GM19099 (cell line): ENCODE data around the gene NLRP1.

Experiments
- POLR2A ChIP-seq: IDR thresholded peaks from 3 replicates; pipeline ENCODE4 v1.6.1; 2011; ENCODE audit warnings: low read depth; ENCODE audit not compliant: insufficient read length; ENCODE audit errors: extremely low read depth

The NLRP1 gene

GRCh38 chr17:5584383-5585286 lies at the start of gene NLRP1:
NLRP1 (minus strand) TSS chr17:5584509; CDS start chr17:5583957, 552 bp downstream.
- TF ChIP-seq POLR2A: peak; percentile 67

- TF ChIP-seq POLR2A: no peak
Measured at GRCh38 chr17:5631958-5632590, 47.8 kb upstream of the NLRP1 start.

DNA sequence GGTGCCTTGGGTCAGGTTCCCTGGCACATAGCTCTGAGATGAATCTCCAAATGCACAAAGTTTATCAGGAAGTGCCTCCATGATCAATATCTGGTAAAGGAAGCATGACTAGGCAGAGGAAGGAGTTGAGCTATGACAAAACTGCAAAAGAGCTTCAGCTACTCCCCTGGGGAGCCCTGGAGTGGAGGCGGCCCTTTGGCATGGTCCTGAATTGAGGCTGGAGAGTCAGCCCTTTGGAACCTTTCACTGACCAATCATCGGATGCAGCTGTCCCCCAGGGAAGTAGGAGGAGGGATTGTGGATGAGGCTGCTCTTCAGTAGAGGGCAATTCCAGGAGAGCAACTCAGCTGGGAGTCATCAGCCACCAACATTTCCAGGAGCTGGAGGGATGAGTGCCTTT lies 46.1 kb upstream of the NLRP1 start:
- TF ChIP-seq POLR2A: no peak

- TF ChIP-seq POLR2A: no peak
Measured at GRCh38 chr17:5629128-5629527, 44.8 kb upstream of the NLRP1 start.

GRCh38 chr17:5628262-5628661 lies 44.0 kb upstream of the NLRP1 start:
- no peak for TF ChIP-seq POLR2A

- no peak for TF ChIP-seq POLR2A
Measured at GRCh38 chr17:5624211-5624610, 39.9 kb upstream of the NLRP1 start.

- no peak for TF ChIP-seq POLR2A
Measured at GRCh38 chr17:5621729-5622128, 37.4 kb upstream of the NLRP1 start.

DNA sequence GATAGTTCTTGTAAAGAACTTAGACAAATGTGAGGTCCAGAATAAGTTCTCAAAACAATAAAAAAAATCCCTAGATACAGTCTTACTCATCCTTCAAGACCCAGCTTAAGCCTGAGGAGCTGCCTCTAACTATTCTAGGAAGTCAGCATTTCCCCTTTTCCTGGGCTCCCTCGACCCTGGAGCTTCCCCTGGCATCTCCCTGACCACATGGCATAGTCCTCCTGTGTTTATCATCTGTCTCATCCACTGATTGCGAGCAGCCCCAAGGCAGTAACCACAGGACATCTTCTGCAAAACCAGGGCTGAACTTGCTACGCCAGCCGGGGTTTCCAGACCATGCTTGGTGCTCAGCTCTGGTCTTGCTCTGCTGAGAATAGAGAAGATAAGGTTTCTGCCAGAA lies 36.7 kb upstream of the NLRP1 start:
- no peak for TF ChIP-seq POLR2A

- TF ChIP-seq POLR2A: peak; percentile 25
Measured at GRCh38 chr17:5619088-5619740, 34.9 kb upstream of the NLRP1 start.

DNA sequence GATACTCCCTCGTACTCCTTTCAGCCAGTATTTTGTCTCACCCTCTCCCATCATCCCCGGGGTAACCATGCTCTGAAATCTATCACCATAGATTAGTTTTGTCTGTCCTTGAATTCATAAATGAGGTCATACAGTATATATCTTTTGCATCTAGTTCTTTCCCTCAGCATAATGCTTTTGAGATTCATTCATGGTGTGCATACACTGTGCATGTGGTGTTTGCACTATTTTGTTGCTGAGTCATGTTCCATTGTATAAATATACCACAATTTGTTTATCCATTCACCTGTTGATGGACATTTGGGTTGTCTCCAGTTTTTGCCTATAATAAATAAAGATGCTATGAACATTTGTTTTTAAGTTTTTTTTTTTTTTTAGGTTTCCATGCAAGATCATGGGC lies 34.2 kb upstream of the NLRP1 start:
- no peak for TF ChIP-seq POLR2A

DNA sequence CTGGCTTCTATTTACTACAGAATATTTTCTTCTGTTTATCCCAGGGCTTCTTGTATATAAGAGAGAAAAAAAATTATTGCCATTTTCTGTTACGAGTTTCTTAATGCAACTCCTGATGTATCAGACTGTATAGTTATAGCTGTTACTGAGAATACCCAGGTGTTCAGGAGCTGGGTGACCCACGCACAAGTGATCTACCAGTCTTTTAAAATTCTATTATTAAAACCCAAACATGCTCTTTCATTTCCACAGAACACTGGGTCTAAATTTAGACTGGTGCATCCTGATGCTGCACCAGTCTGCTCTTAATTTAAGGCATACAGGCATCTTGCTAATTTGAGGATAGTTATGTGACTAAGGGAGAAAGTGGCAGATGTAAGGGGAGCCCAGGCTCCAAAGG lies 31.2 kb upstream of the NLRP1 start:
- TF ChIP-seq POLR2A: no peak

GRCh38 chr17:5610956-5611355 lies 26.6 kb upstream of the NLRP1 start:
- no peak for TF ChIP-seq POLR2A

DNA sequence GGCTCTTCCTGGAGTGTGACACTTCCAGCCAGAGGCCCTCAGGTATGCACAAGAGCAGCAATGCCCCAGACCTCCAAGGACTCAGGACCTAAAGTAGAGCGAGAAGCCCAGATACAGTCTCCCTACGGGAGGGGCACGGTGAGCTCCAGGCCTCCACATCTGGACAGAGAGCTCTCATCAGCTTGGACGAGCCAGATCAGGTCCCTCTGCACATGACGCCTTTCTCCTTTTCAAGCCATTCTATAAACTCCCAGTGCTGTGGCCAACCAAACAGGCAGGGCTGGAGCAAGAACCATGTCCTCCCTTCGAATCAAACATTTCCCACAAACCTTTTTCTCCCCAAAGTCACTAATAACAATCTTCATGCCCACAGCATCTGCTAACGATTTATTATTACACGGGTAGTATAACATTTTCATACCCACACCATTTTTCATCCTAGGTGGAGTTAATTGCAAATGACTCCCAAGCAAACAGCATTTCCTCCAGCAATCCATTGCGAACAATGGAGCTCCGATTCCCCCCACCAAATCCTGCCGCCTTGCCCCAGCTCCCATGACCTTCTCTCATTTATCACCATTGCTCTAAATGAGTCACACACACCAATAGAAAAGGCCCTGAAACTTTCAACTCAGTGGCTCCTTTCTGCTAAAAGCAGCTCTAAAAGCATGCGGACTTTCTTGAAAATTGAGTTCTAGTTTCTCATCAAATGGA lies 24.2 kb upstream of the NLRP1 start:
- no peak for TF ChIP-seq POLR2A

GRCh38 chr17:5607946-5608345 lies 23.6 kb upstream of the NLRP1 start:
- no peak for TF ChIP-seq POLR2A

DNA sequence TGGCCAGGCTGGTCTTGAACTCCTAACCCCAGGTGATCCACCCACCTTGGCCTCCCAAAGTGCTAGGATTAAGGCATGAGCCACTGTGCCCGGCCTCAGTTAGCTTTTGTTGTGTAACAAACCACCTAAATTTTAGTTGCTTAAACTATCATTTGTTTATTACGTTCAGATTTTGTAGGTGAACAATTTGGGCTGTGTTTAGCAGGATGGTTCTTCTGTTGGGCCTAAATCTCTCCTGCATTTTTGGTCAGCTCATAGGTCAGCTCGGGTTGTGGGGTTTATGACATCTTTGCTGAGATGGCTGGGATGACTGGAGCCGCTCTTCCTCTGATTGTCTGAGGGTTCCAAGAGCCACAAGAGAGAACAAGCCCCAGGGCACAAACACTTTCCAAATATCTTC lies 21.1 kb upstream of the NLRP1 start:
- TF ChIP-seq POLR2A: no peak
